Common myeloid progenitor, CD34-positive (primary cell): ENCODE measurements around the gene NIM1K.
"Not testable (repeated sequence)": the region's sequence is repeated elsewhere in the genome, so short reads cannot be mapped to it uniquely, and the experiment has no call there.

Source experiments
- CTCF ChIA-PET: fragments of 350-600 bp; sonication (Branson Sonifier 250); formaldehyde crosslinking; loops from one replicate; lab custom pipeline; 2021; ENCODE audit warnings: antibody characterized with exemption; lab: Charles Lee
- POLR2A ChIA-PET: fragments of 350-600 bp; sonication (Branson Sonifier 250); formaldehyde crosslinking; loops from one replicate; lab custom pipeline; 2021; ENCODE audit warnings: antibody characterized with exemption; lab: Charles Lee
- DNase-seq, 3 donors: peaks; one replicate each; pipeline versions ENCODE4 v3.0.0 to v3.0.0-alpha.2; 2013
- H3K27ac ChIP-seq, 2 experiments: 1 replicate in 1 of 2; 2 replicates in 1 of 2; pipeline ENCODE4 v1.7.0; 2013; ENCODE audit warnings: inconsistent platforms in 2 of 2, low read length in 2 of 2, mild to moderate bottlenecking in 2 of 2, low read depth in 1 of 2, moderate library complexity in 1 of 2; ENCODE audit not compliant: severe bottlenecking in 2 of 2, insufficient read depth in 1 of 2, poor library complexity in 1 of 2
- H3K27me3 ChIP-seq, 5 experiments: replicated peaks in 2 of 5; 1 replicate in 3 of 5; 2 replicates in 2 of 5; pipeline versions ENCODE4 v1.6.1 to v1.7.0; 2013; ENCODE audit warnings: low read length in 4 of 5, mild to moderate bottlenecking in 2 of 5, moderate library complexity in 2 of 5, inconsistent platforms in 1 of 5; ENCODE audit not compliant: insufficient read depth in 5 of 5, control insufficient read depth in 4 of 5
- H3K36me3 ChIP-seq, 4 experiments: 1 replicate in 2 of 4; 2 replicates in 2 of 4; pipeline versions ENCODE4 v1.6.1 to v1.7.0; 2013; ENCODE audit warnings: low read length in 3 of 4, control low read depth in 1 of 4, mild to moderate bottlenecking in 1 of 4; ENCODE audit not compliant: control insufficient read depth in 4 of 4, insufficient read depth in 4 of 4
- H3K4me1 ChIP-seq, 4 experiments: 1 replicate in 3 of 4; 2 replicates in 1 of 4; pipeline versions ENCODE4 v1.6.1 to v1.7.1; 2013; ENCODE audit warnings: low read length in 3 of 4, mild to moderate bottlenecking in 3 of 4, control low read depth in 1 of 4, inconsistent platforms in 1 of 4, moderate library complexity in 1 of 4; ENCODE audit not compliant: control insufficient read depth in 4 of 4, insufficient read depth in 4 of 4; ENCODE audit errors: control extremely low read depth in 1 of 4
- H3K4me3 ChIP-seq, 7 experiments: 1 replicate in 4 of 7; 2 replicates in 3 of 7; pipeline versions ENCODE4 v1.5.1 to v1.7.0; 2013; ENCODE audit warnings: mild to moderate bottlenecking in 7 of 7, low read length in 6 of 7, moderate library complexity in 6 of 7, inconsistent platforms in 2 of 7, low read depth in 2 of 7, control low read depth in 1 of 7; ENCODE audit not compliant: insufficient read depth in 4 of 7, control insufficient read depth in 1 of 7; ENCODE audit errors: extremely low read depth in 1 of 7
- H3K9me3 ChIP-seq, 5 experiments: 1 replicate in 4 of 5; 2 replicates in 1 of 5; pipeline versions ENCODE4 v1.6.1 to v1.7.1; 2013; ENCODE audit warnings: low read length in 4 of 5, mild to moderate bottlenecking in 2 of 5, inconsistent platforms in 1 of 5, low read depth in 1 of 5, moderate library complexity in 1 of 5; ENCODE audit not compliant: control insufficient read depth in 4 of 5, insufficient read depth in 2 of 5; ENCODE audit errors: control extremely low read depth in 1 of 5
- WGBS: methylation state at CpG from one replicate; pipeline ENCODE4 v1.1.5; 2013; ENCODE audit not compliant: insufficient coverage; 5-methylcytosine and 5-hydroxymethylcytosine counted together

Gene NIM1K

GRCh38 chr5:43182421-43182820 is 9.6 kb upstream of the NIM1K start:
- Histone ChIP-seq H3K27ac (no peak overlapping the region), H3K9me3 (no peaks in the 10 kb centered on the region), H3K27me3 (no peaks in the 10 kb centered on the region), H3K4me3 (no peak overlapping the region), H3K4me1 (no peaks in the 10 kb centered on the region), H3K36me3 (peaks cover 0 to 6% (median 1%) of the 10 kb centered on the region in 4 experiments)
- CTCF ChIA-PET = no interaction called here
- 100% methylated on average over 5 of the region's 10 CpGs for WGBS
- DNase-seq = no peak
- POLR2A ChIA-PET = no interaction called here

- H3K4me3 ChIP-seq, DNase-seq, H3K27me3 ChIP-seq, POLR2A ChIA-PET, H3K27ac ChIP-seq, H3K36me3 ChIP-seq, H3K9me3 ChIP-seq, H3K4me1 ChIP-seq, CTCF ChIA-PET: not testable (repeated sequence)
- 95% methylated on average over 8 of the region's 11 CpGs for WGBS
Measured at GRCh38 chr5:43183101-43183500, 8.9 kb upstream of the NIM1K start.

GRCh38 chr5:43190755-43191603 is 1.0 kb upstream of the NIM1K start:
- POLR2A ChIA-PET = no interaction called here

GRCh38 chr5:43192558-43193180 is 644 bp downstream of the NIM1K start:
- CTCF ChIA-PET = interaction anchor here (1.2 kb wide), 1 partner anchor 74 kb away, joined by 3 read pairs; no protein-coding TSS in a partner anchor
- peak in 2 of 3 donors; percentile 15 to 42 for DNase-seq
- 3% methylated on average over 40 of the region's 49 CpGs for WGBS
- Histone ChIP-seq H3K4me1 (peaks cover 2 to 23% (median 20%) of the 10 kb centered on the region in 4 experiments), H3K27ac (no peak overlapping the region), H3K27me3 (peaks cover 0 to 48% (median 16%) of the 10 kb centered on the region in 5 experiments), H3K36me3 (no peaks in the 10 kb centered on the region), H3K4me3 (peak overlapping the region in 6 of 7 experiments; percentile 46 to 73 (median 61)), H3K9me3 (no peaks in the 10 kb centered on the region)
- POLR2A ChIA-PET = no interaction called here

More at GRCh38 chr5:43190755-43191603, 1.0 kb upstream of the NIM1K start:
- Histone ChIP-seq H3K4me3 (no peak overlapping the region), H3K27ac (no peak overlapping the region), H3K4me1 (peaks cover 2 to 23% (median 20%) of the 10 kb centered on the region in 4 experiments), H3K36me3 (no peaks in the 10 kb centered on the region), H3K9me3 (no peaks in the 10 kb centered on the region), H3K27me3 (peaks cover 0 to 48% (median 16%) of the 10 kb centered on the region in 5 experiments)
- CTCF ChIA-PET = interaction anchor here (1.0 to 1.2 kb wide), 2 partner anchors 12 to 73 kb away, joined by 3 read pairs; no protein-coding TSS in a partner anchor
- WGBS = 45% methylated on average over 2 of the region's 10 CpGs
- peak in 2 of 3 donors; percentile 31 to 47 for DNase-seq

GRCh38 chr5:43193181-43193893 is 1.3 kb downstream of the NIM1K start:
- no peak overlapping the region for H3K27ac ChIP-seq
- DNase-seq = peak; percentile 69 to 91 (median 87)
- WGBS = 3% methylated on average over 8 of the region's 12 CpGs
- ChIA-PET POLR2A (no interaction called here), CTCF (interaction anchor here (0.6 to 1.6 kb wide), 5 partner anchors 8 to 577 kb away, joined by 3 to 4 read pairs (median 3); no protein-coding TSS in a partner anchor)
- H3K27me3 ChIP-seq = peaks cover 0 to 48% (median 16%) of the 10 kb centered on the region in 5 experiments
- H3K4me3 ChIP-seq = peak overlapping the region in 4 of 7 experiments; percentile 46 to 73 (median 63)
- no peaks in the 10 kb centered on the region for H3K36me3 ChIP-seq
- peaks cover 2 to 23% (median 20%) of the 10 kb centered on the region in 4 experiments for H3K4me1 ChIP-seq
- no peaks in the 10 kb centered on the region for H3K9me3 ChIP-seq

- H3K9me3 ChIP-seq = no peaks in the 10 kb centered on the region
- ChIA-PET CTCF (interaction anchor here (0.6 to 1.6 kb wide), 5 partner anchors 9 to 577 kb away, joined by 3 to 4 read pairs (median 3); no protein-coding TSS in a partner anchor), POLR2A (no interaction called here)
- DNase-seq = no peak
- no peak overlapping the region for H3K4me3 ChIP-seq
- H3K27ac ChIP-seq = no peak overlapping the region
- 76% methylated on average over 5 of the region's 6 CpGs for whole genome bisulfite sequencing
- H3K4me1 ChIP-seq = peaks cover 2 to 23% (median 20%) of the 10 kb centered on the region in 4 experiments
- H3K27me3 ChIP-seq = peaks cover 0 to 48% (median 16%) of the 10 kb centered on the region in 5 experiments
- H3K36me3 ChIP-seq = no peaks in the 10 kb centered on the region
Measured at GRCh38 chr5:43193894-43194265, 1.9 kb downstream of the NIM1K start.
